Measurements from ENCODE around the gene HOXA4. TPM values are rescaled to one million over a fixed set of nuclear protein-coding genes. Genes with fewer than 3 reads are reported as not detected.

The HOXA4 gene
- polyA plus RNA-seq, 1 donor (not counting 4 experiments of a cell fraction or from before 2014, with no cell fraction given), result 1.5 TPM

DNA sequence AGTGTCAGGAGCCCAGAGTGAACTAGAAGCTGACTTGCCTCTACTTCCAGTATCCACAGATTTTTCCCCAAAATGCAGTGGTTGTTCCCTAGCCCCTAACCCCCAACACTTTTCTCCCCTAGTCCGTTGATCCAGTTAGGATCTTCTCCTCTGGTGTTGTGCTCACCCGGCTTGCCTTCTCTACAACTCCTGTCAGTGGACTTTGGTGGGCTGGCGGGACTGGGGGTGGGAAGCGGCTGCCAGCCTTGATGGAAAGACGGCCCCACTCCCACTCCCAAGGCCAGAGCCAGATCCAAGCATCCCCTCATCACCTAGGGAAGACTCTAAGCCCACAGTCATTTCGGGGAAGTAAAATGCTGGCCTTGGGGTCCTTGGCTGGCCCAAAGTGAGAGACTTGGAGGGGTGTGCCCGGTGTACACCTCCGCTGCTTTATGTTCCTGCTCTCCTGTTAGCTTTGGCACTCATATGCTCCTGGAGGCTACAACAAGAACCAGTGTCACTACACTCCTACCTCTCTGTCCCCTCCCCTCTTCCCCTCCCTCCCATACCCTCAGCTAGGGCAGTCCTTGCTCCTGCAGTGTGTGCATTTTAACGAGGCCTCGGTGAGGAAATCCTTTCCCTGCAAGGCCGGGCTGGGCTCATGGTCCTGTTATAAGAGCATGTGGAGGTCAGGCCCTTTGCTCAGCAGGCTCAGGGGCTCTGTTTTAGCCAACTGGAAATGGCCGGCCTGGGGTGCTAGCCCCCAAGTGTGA lies 44.5 kb upstream of the HOXA4 start:
- Histone ChIP-seq H3K9me3 (ENCODE audit: control insufficient read depth, low read depth, low read length) (no peaks in the 10 kb centered on the region), H3K79me2 (ENCODE audit: control insufficient read depth, insufficient read depth, low read length) (peaks cover 31% of the 10 kb centered on the region), H2AFZ (ENCODE audit: control insufficient read depth, low read length) (no peak overlapping the region), H3K27ac (ENCODE audit: control insufficient read depth, insufficient read depth, low read length) (no peak overlapping the region), H3K4me3 (ENCODE audit: control insufficient read depth in 2 of 3, extremely low read depth in 1 of 3, insufficient read depth in 2 of 3, low read depth in 1 of 3, low read length in 3 of 3) (no peak overlapping the region), H3K9me1 (ENCODE audit: control insufficient read depth, extremely low read depth, insufficient read depth, low read length) (no peaks in the 10 kb centered on the region), H3K36me3 (ENCODE audit: control insufficient read depth in 2 of 2, extremely low read depth in 1 of 2, insufficient read depth in 2 of 2, low read length in 2 of 2) (peaks cover 0 to 4% of the 10 kb centered on the region in 2 experiments), H4K20me1 (ENCODE audit: control insufficient read depth, extremely low read depth, insufficient read depth, low read length) (no peaks in the 10 kb centered on the region), H3K27me3 (ENCODE audit: control insufficient read depth, extremely low read depth, insufficient read depth, low read length) (peaks cover 6% of the 10 kb centered on the region), H3K4me1 (ENCODE audit: control insufficient read depth, extremely low read depth, insufficient read depth, low read length) (peaks cover 25% of the 10 kb centered on the region), H3K4me2 (ENCODE audit: control insufficient read depth, extremely low read depth, insufficient read depth, low read depth, low read length) (no peak overlapping the region), H3K9ac (ENCODE audit: control insufficient read depth, extremely low read depth, insufficient read depth, low read length) (no peak overlapping the region)
- FAIRE-seq (no peak), DNase-seq (ENCODE audit: low read depth, low spot score) (no peak)
- TF ChIP-seq EZH2 (IDR thresholded peaks at IDR 0.05; ENCODE audit: low read length), result no peak
- TF ChIP-seq, protein P1, sequence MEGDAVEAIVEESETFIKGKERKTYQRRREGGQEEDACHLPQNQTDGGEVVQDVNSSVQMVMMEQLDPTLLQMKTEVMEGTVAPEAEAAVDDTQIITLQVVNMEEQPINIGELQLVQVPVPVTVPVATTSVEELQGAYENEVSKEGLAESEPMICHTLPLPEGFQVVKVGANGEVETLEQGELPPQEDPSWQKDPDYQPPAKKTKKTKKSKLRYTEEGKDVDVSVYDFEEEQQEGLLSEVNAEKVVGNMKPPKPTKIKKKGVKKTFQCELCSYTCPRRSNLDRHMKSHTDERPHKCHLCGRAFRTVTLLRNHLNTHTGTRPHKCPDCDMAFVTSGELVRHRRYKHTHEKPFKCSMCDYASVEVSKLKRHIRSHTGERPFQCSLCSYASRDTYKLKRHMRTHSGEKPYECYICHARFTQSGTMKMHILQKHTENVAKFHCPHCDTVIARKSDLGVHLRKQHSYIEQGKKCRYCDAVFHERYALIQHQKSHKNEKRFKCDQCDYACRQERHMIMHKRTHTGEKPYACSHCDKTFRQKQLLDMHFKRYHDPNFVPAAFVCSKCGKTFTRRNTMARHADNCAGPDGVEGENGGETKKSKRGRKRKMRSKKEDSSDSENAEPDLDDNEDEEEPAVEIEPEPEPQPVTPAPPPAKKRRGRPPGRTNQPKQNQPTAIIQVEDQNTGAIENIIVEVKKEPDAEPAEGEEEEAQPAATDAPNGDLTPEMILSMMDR (optimal IDR thresholded peaks at IDR 0.05 in 1 of 3, IDR thresholded peaks at IDR 0.05 in 1 of 3, conservative IDR thresholded peaks at IDR 0.05 in 1 of 3; ENCODE audit: extremely low read depth in 1 of 3, insufficient read depth in 2 of 3, low read length in 3 of 3), result no peak
- dilution Hi-C loops (cut with MboI; ENCODE audit: extremely low pct_ligation_motif_present, low sequenced_read_pairs), result no loop called here

DNA sequence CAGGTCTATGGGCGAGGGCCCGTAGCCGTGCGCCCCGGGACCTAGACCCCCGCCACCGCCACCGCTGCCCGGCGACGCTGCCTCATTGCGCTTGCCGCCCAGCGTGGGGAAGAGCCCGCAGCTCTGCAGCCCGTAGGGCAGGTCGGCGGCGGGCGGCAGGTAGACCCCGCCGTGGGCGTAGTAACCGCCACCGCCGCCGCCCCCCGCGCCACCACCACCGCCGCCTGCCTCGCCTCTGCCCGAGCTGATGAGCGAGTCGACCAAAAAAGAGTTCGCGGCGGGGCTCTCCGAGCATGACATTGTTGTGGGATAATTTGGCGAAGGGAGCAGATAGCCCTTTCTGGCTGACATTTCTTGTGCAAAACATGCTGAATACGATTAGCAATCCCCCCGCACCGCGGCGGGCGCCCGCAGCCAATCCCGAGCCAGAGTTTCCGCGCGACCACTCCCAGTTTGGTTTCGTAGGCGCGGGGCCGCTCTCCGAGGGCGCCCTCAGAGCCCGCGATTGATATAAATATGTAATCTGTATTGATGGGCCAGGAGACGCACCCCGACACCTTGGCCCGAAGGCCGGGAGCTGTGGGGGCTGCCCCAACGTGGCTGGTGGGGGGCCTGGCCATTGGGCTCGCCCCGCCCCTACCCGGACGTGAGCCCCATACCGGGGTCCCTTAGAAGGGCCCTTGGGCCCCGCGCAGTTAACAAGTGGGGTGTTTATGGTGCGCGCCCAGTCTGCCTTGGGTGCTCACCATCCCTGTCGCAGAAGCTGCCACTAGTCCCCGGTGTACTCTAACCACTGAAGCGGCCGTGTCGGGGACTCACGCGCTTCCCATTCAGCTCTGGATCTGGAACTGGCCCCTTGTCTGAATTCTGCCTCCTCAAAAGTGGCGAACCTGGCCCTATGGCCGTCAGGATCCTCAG lies 43.7 kb upstream of the HOXA4 start, which contains the start of gene HOXA10:
Gene HOXA10, minus strand, starts transcription at position 365 of the 918 bp plus-strand sequence. Its CDS starts 14 bp downstream, at position 351.
- peaks cover 22% of the 10 kb centered on the region for H3K4me1 ChIP-seq (ENCODE audit: control insufficient read depth, extremely low read depth, insufficient read depth, low read length)
- H3K79me2 ChIP-seq (ENCODE audit: control insufficient read depth, insufficient read depth, low read length), result peaks cover 35% of the 10 kb centered on the region
- no peak for DNase-seq (ENCODE audit: low read depth, low spot score)
- peak within 1 kb of the TSS; percentile 78 to 94 (median 84) for H3K4me3 ChIP-seq (ENCODE audit: control insufficient read depth in 2 of 3, extremely low read depth in 1 of 3, insufficient read depth in 2 of 3, low read depth in 1 of 3, low read length in 3 of 3)
- peaks cover 6% of the 10 kb centered on the region for H3K27me3 ChIP-seq (ENCODE audit: control insufficient read depth, extremely low read depth, insufficient read depth, low read length)
- dilution Hi-C loops (cut with MboI; ENCODE audit: extremely low pct_ligation_motif_present, low sequenced_read_pairs), result no loop called here
- no peak for FAIRE-seq
- H3K27ac ChIP-seq (ENCODE audit: control insufficient read depth, insufficient read depth, low read length), result peak within 1 kb of the TSS; percentile 54
- H3K9me1 ChIP-seq (ENCODE audit: control insufficient read depth, extremely low read depth, insufficient read depth, low read length), result no peaks in the 10 kb centered on the region
- H3K9ac ChIP-seq (ENCODE audit: control insufficient read depth, extremely low read depth, insufficient read depth, low read length), result peak within 1 kb of the TSS; percentile 83
- TF ChIP-seq EZH2 (IDR thresholded peaks at IDR 0.05; ENCODE audit: low read length), result no peak
- TF ChIP-seq, protein P1 (optimal IDR thresholded peaks at IDR 0.05 in 1 of 3, IDR thresholded peaks at IDR 0.05 in 1 of 3, conservative IDR thresholded peaks at IDR 0.05 in 1 of 3; ENCODE audit: extremely low read depth in 1 of 3, insufficient read depth in 2 of 3, low read length in 3 of 3), result no peak
- no peaks in the 10 kb centered on the region for H3K9me3 ChIP-seq (ENCODE audit: control insufficient read depth, low read depth, low read length)
- H3K36me3 ChIP-seq (ENCODE audit: control insufficient read depth in 2 of 2, extremely low read depth in 1 of 2, insufficient read depth in 2 of 2, low read length in 2 of 2), result peaks cover 0 to 4% of the 10 kb centered on the region in 2 experiments
- no peaks in the 10 kb centered on the region for H4K20me1 ChIP-seq (ENCODE audit: control insufficient read depth, extremely low read depth, insufficient read depth, low read length)
- H3K4me2 ChIP-seq (ENCODE audit: control insufficient read depth, extremely low read depth, insufficient read depth, low read depth, low read length), result peak within 1 kb of the TSS; percentile 98
- H2AFZ ChIP-seq (ENCODE audit: control insufficient read depth, low read length), result peak within 1 kb of the TSS; percentile 67
